Activated CD8-positive, alpha-beta memory T cell treated with anti-CD3 and anti-CD28 coated beads for 36 hours (primary cell): ENCODE data around the gene EDIL3. TPM values are rescaled to one million over a fixed set of nuclear protein-coding genes. Genes with fewer than 3 reads are reported as not detected.

Source experiments
- CTCF ChIA-PET: fragments of 350-600 bp; sonication (Branson Sonifier 250); formaldehyde crosslinking; loops from one replicate; lab custom pipeline; 2021; ENCODE audit warnings: antibody characterized with exemption; lab: Charles Lee
- POLR2A ChIA-PET: fragments of 350-600 bp; sonication (Branson Sonifier 250); formaldehyde crosslinking; loops from one replicate; lab custom pipeline; 2021; ENCODE audit warnings: antibody characterized with exemption; lab: Charles Lee
- total RNA-seq, 2 experiments: library from RNA; stranded (reverse); gene quantifications; one replicate each; pipeline ENCODE4 v1.2.3, GENCODE V29; 2021

Gene EDIL3
- total RNA-seq, 2 experiments from 2014 or later: not detected

GRCh38 chr5:83937837-83938236 lies 446.8 kb downstream of the EDIL3 start:
- CTCF ChIA-PET: no interaction called here
- POLR2A ChIA-PET: no interaction called here

- POLR2A ChIA-PET: no interaction called here
- CTCF ChIA-PET: no interaction called here
These were observed 452.7 kb downstream of the EDIL3 start for GRCh38 chr5:83931969-83932368.

DNA sequence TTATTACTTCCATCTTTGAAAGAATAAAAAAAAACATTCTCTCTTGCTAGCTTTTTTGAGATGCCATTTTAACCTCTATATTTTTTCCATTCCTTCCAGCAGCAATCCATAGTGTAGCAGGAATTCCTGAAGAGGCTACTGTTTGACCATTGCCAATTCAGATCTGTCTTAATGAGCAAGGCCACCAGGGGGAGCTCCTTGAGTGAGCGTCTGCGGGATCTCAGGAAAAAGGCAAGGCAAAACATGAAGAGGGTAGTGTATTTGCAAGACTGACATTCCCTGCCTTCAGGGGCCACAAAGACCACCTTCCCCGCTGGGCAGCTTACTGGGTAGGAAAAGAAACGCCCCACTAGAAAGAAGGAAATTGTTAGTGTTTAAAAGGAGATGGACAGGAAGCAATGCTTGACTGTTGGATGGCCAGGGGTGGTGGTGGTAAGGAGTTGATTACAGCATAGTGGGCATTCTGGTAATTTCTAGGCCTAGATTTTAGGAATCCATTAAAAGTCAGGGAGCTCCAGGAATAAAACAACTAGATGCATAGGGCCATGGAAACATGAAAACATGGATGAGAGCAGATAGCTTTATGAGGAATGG lies 457.4 kb downstream of the EDIL3 start:
- CTCF ChIA-PET: interaction anchor here (1.2 kb wide), 1 partner anchor 9 kb away, joined by 3 read pairs; no protein-coding TSS in a partner anchor
- POLR2A ChIA-PET: no interaction called here

DNA sequence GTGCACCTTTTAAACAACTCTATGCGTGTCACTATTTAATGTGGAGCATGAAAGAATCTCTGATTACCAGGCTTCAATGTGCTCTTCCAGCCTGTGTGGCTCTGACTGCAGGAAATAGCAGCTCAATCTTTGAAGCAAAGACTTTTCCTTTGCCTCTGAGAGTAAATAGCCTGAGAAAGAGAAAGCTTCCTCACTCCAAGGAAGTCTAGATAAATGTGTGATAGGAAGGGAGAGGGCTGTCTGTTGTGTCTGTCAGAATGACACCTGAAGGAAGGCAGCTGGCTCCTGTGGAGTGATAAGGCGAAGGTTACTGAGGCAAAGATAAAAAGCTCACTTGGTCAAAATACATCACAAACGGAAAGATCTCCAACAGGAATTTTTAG lies 458.7 kb downstream of the EDIL3 start:
- CTCF ChIA-PET: no interaction called here
- POLR2A ChIA-PET: no interaction called here

DNA sequence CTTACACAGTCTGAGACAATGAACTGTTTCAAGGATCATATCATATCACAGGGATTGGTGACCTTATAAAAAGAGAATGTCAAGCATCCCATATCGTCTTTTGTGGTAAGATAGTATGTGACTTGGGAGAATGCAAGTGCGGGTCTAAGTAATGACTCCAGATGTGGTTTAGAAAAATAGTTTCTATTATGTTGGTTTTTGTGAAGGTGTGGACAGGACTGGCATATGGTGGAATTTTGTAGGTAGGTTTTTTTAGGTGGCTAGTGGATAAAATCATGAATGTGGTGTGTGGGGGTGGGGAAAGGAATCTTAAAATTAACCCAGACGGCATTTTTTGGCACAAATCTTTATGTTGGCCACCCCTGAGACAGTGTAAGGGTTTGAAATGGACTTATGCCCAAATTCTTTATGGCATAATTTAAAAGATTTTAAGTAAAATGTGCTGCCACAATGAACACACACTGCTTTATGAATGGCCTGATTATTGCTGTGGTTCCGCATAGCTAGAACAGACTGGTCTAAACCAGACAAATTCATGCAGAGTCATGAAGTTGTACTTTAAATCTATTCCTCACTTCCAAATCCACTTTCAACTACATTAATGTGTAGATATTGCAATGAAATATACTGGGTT lies 459.2 kb downstream of the EDIL3 start:
- ChIA-PET CTCF (no interaction called here), POLR2A (no interaction called here)

DNA sequence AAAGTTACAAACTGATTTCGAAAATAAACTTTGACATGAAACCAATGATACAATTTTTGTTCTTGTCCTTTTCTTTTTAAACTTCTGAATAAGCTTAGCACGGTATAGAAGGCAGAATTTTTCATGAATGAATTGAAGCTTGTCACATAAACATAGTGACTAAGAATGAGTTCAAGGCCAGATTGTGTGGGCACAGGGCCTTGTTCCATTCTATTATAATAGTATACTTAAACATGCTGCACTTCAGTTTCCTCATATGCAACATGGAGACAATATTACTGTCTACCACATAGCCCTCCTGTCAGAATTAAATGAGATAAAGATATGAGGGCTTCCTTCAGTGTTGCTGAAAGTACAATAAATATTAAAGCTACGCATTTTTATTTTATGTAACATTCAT lies 459.8 kb downstream of the EDIL3 start:
- CTCF ChIA-PET: no interaction called here
- POLR2A ChIA-PET: no interaction called here

DNA sequence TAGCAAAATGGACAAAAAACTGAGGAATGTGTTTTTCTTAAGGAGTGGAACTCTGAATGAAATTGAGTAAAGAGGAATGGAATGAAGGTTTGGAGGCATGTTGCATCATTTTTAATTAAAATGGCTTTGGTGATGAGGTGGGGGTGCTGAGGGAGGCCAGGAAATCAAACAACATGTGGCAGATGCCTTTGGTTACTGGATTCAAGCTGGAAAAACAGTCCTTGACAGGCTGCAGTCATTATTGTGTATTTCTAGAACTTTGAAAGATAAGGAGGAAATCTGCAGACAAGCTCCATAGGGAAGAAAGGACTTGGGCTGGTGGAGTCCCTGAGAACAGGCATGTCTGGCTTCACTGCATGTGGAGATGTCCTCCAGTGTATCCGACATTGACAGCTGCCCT lies 460.5 kb downstream of the EDIL3 start:
- ChIA-PET POLR2A (no interaction called here), CTCF (no interaction called here)

GRCh38 chr5:83922699-83923098 lies 462.0 kb downstream of the EDIL3 start:
- POLR2A ChIA-PET: no interaction called here
- CTCF ChIA-PET: no interaction called here

DNA sequence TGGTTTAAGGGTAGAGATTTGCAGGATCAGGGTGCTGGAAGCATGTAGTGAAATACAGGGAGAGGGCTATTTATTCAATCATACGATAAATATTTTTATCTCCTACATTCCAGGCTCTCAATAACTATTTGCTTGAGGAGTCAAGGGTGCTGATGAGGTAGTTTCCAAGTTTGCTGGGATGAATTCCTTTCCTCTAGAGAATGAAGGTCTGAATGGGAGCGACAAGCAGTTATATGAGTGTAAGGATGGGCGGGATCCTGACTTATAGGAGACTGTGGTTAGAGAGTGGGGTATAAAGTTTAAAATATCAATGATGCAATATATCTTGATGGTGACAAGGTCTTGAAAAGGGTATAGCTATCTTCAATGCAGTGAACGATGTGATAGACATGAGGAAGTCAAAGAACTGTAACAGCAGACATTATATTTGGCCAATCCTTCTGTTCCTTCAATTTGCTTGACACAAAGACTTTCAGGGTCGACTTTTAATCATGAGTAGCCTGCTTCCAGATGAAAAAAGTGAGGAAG lies 462.9 kb downstream of the EDIL3 start:
- POLR2A ChIA-PET: no interaction called here
- CTCF ChIA-PET: no interaction called here

- POLR2A ChIA-PET: no interaction called here
These were observed 465.3 kb downstream of the EDIL3 start for GRCh38 chr5:83919071-83920041.

DNA sequence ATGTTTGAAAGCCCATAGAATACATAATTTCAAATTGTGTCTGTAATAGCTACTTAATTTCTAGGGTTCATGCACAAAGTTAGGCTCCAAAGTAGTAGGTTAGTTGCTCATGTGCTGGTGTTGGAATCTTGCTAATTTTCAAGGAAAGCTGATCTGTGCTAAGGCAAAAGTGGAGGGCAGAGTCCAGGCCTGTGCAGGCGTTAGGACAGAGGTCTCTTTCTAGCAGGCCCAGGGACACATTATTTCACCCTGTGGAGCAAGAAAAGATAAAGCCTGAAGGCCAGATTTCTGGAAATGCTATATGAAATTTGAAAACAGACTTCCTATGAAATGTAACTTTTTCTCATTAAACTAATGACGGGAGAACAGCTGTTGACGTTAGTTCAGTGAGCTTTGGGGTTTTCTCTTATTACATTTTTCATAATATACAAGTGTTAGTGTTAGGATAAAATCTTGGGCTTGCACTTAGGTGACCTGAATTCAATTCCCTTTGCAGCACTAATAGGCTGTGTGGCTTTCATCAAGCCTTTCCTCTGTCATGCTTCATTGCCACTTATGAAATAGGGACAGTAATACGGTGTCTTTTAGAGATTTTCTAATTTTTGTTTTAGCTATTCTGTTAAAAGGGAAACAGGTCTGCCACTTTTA lies 467.3 kb downstream of the EDIL3 start:
- ChIA-PET CTCF (no interaction called here), POLR2A (no interaction called here)

More at GRCh38 chr5:83919071-83920041, 465.3 kb downstream of the EDIL3 start:
- CTCF ChIA-PET: no interaction called here

DNA sequence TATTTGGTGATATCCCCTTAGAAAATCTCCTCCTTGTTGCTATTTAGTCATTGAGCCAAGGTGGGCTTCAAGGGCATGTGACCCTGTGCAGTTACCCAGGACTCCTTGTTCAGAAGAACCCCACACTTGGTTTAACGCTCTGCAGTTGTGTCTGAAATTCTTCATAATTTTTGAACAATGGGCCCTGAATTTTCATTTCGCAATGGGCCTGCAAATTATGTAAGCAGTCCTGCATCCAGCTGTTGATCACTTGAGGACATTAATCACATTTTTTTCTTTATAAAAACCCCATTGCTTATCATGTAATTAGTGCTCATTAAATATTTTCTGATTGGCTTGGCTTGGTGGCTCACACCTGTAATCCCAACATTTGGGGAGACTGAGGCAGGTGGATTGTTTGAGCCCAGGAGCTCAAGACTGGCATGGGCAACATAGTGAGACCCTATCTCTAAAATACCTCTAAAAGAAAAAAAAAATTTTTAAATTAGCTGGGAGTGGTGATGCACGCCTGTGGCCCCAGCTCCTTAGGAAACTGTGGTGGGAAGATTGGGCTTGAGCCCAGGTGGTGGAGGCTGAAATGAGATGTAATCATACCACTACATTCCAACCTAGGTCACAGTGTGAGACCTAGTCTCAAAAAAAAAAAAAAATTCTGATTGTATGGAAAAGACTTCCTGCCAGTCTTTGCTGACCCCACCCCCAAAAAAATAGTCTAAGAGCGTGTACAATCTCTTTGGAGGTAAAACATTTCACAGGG lies 469.8 kb downstream of the EDIL3 start:
- POLR2A ChIA-PET: no interaction called here
- CTCF ChIA-PET: no interaction called here

DNA sequence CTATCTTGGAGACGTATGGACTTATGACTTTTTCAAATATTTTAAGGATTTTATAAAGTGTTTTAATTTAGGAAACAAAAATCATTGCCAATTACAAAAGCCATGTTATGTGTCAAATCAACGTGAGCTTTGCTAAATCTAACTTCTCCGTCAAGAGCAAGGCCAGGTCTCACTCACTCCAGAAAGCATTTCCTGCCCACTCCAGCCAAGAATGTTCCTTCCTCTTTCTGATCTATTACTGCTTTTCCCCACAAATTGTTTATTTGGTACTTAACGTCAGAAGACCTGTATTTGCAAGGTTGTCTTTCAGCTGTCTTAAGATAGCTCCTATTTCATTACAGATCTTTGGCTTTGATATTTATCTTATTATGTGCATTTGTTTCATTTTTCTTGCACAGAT lies 470.5 kb downstream of the EDIL3 start:
- ChIA-PET CTCF (no interaction called here), POLR2A (no interaction called here)

DNA sequence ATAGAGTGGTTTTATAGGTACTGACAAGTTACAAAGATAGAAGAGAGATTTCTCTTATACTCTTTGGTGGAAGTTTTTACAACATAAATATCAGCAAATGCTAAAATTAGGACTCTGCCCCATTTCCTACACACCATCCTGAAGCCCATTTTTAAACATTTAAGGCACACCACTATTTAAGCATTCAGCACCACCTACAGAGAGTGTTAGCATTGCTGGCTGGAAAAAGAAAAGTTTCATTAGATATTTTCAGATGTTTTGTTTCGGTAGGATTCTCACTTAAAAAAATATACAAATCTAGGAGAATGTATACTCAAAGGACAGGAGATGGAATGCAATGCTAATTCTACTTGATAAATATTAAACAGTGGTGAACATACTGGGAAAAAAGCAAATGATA lies 471.1 kb downstream of the EDIL3 start:
- ChIA-PET POLR2A (no interaction called here), CTCF (no interaction called here)

- CTCF ChIA-PET: no interaction called here
- POLR2A ChIA-PET: interaction anchor here (1.1 kb wide), 1 partner anchor 9 kb away, joined by 3 read pairs; no protein-coding TSS in a partner anchor
These were observed 473.2 kb downstream of the EDIL3 start for GRCh38 chr5:83911367-83911919.

GRCh38 chr5:83900306-83900705 lies 484.4 kb downstream of the EDIL3 start:
- CTCF ChIA-PET: no interaction called here

DNA sequence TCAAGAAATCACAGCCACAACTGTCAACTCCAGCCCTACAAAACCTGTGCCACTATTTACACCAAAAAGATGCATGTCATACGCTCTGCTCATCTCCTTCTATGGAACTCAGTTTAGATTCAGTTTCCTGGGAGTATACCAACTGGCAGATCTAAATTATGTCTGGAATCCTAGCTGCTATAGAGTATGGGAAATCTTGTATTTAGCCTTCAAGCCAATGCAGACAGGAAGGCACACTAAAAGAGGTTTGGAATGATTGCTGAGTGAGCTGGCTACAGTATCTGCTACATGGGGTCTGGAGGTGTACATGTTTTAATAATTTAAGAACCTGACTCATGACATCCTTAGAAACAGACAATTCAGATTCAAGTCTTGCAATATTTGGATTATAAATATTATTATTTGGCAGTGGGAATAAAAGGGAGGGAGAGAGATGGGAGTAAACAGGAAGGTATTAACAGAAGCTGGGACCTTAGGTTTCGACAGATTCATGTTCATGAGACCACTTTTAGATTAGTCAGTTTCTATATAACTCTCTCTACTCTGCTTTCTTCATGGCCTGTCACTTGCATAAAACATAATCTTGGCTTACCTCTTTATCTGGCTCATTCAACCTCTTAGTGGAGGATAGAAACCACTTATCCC lies 485.2 kb downstream of the EDIL3 start:
- ChIA-PET CTCF (no interaction called here), POLR2A (no interaction called here)

More at GRCh38 chr5:83900306-83900705, 484.4 kb downstream of the EDIL3 start:
- POLR2A ChIA-PET: no interaction called here

DNA sequence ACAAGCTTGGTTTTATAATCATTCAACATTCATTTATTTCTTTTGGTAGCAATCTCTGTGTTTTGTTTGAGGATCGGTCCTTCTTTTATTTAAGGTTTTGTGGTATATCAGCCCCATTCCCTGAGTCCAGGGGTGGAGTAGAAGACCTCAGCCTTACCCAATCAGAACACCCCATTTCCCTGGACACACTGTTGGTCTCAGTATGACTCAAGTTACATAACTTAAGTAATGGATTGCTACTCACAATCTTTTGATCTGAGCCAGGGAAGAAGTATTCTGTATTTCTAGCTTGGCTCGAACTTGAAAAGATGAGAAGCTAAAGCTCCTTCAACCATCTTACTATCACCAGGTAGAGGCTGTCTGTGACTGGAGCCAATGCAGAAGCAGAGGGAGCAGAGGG lies 488.8 kb downstream of the EDIL3 start:
- ChIA-PET CTCF (no interaction called here), POLR2A (interaction anchor here (0.6 kb wide), 1 partner anchor 1649 kb away, joined by 3 read pairs; no protein-coding TSS in a partner anchor)
